ENCODE results near the gene CDH11. TPM values are rescaled to one million over a fixed set of nuclear protein-coding genes. Genes with fewer than 3 reads are reported as not detected.

Gene CDH11
- total RNA-seq, 6 experiments from 2014 or later = 1.2 to 6.6 (median 3.0) TPM

- WGBS (ENCODE audit: insufficient coverage, low coverage, low lambda C conversion rate, missing lambda C conversion rate) = 83% methylated on average over 1 of the region's 2 CpGs
- Histone ChIP-seq H3K4me1 (no peaks in the 10 kb centered on the region), H3K9me3 (no peaks in the 10 kb centered on the region), H3K27ac (no peak overlapping the region), H3K36me3 (no peaks in the 10 kb centered on the region), H3K4me3 (no peak overlapping the region), H3K27me3 (no peaks in the 10 kb centered on the region)
- intact Hi-C loops (cut with DNase I) = no loop called here
- ATAC-seq = no peak
- no peak for DNase-seq
- TF ChIP-seq POLR2A (IDR thresholded peaks at IDR 0.05) (no peak), CTCF (IDR thresholded peaks at IDR 0.05) (no peak)
These were observed 77.8 kb downstream of the CDH11 start for GRCh38 chr16:65044026-65044425.

GRCh38 chr16:65042438-65043365, 79.2 kb downstream of the CDH11 start:
- ATAC-seq (no peak), DNase-seq (no peak)
- intact Hi-C loops (cut with DNase I) = no loop called here
- Histone ChIP-seq H3K9me3 (no peaks in the 10 kb centered on the region), H3K27me3 (no peaks in the 10 kb centered on the region), H3K4me3 (no peak overlapping the region), H3K36me3 (no peaks in the 10 kb centered on the region), H3K4me1 (no peaks in the 10 kb centered on the region), H3K27ac (no peak overlapping the region)
- TF ChIP-seq POLR2A (IDR thresholded peaks at IDR 0.05) (no peak), CTCF (IDR thresholded peaks at IDR 0.05) (no peak)
- WGBS (ENCODE audit: insufficient coverage, low coverage, low lambda C conversion rate, missing lambda C conversion rate) = 47% methylated on average over 3 of the region's 4 CpGs

- 93% methylated on average over 4 of the region's 5 CpGs for WGBS (ENCODE audit: insufficient coverage, low coverage, low lambda C conversion rate, missing lambda C conversion rate)
- no peaks in the 10 kb centered on the region for H3K36me3 ChIP-seq
- DNase-seq (no peak), ATAC-seq (no peak)
- no peak overlapping the region for H3K4me3 ChIP-seq
- H3K27me3 ChIP-seq = no peaks in the 10 kb centered on the region
- H3K27ac ChIP-seq = no peak overlapping the region
- intact Hi-C loops (cut with DNase I) = no loop called here
- H3K9me3 ChIP-seq = no peaks in the 10 kb centered on the region
- H3K4me1 ChIP-seq = no peaks in the 10 kb centered on the region
- TF ChIP-seq CTCF (IDR thresholded peaks at IDR 0.05) = no peak
- no peak for TF ChIP-seq POLR2A (IDR thresholded peaks at IDR 0.05)
These were observed 80.2 kb downstream of the CDH11 start for GRCh38 chr16:65041667-65042066.

GRCh38 chr16:65038100-65038499, 83.8 kb downstream of the CDH11 start:
- intact Hi-C loops (cut with DNase I) = no loop called here
- DNase-seq = no peak
- Histone ChIP-seq H3K4me3 (no peak overlapping the region), H3K36me3 (no peaks in the 10 kb centered on the region), H3K4me1 (no peaks in the 10 kb centered on the region), H3K27me3 (no peaks in the 10 kb centered on the region), H3K9me3 (no peaks in the 10 kb centered on the region), H3K27ac (no peak overlapping the region)
- no peak for TF ChIP-seq POLR2A (IDR thresholded peaks at IDR 0.05)
- TF ChIP-seq CTCF (IDR thresholded peaks at IDR 0.05) = no peak
- 13% methylated on average over 9 of the region's 9 CpGs for WGBS (ENCODE audit: insufficient coverage, low coverage, low lambda C conversion rate, missing lambda C conversion rate)
- ATAC-seq = no peak
